Endodermal cell (in vitro differentiated cells): ENCODE results near the gene MRO. TPM values are rescaled to one million over a fixed set of nuclear protein-coding genes. Genes with fewer than 3 reads are reported as not detected.
A peak's percentile ranks its signal among the peaks of the same experiment; 100 is the strongest.

Source experiments
- DNase-seq: peaks from one replicate; pipeline ENCODE4 v3.0.0-alpha.2; 2017
- H3K27ac ChIP-seq: 2 replicates; pipeline ENCODE4 v1.5.1; 2013; ENCODE audit warnings: mild to moderate bottlenecking, low read depth, low read length, moderate library complexity
- H3K27me3 ChIP-seq: 2 replicates; pipeline ENCODE4 v1.6.1; 2013; ENCODE audit warnings: mild to moderate bottlenecking, low read length, moderate library complexity; ENCODE audit not compliant: insufficient read depth, control insufficient read depth, poor library complexity, severe bottlenecking
- H3K36me3 ChIP-seq: 2 replicates; pipeline ENCODE4 v1.7.0; 2013; ENCODE audit warnings: mild to moderate bottlenecking, low read length, moderate library complexity; ENCODE audit not compliant: control insufficient read depth, insufficient read depth
- H3K4me1 ChIP-seq: one replicate; pipeline ENCODE4 v1.7.0; 2013; ENCODE audit warnings: low read length; ENCODE audit not compliant: control insufficient read depth, insufficient read depth
- H3K4me3 ChIP-seq: 2 replicates; pipeline ENCODE4 v1.5.1; 2013; ENCODE audit warnings: mild to moderate bottlenecking, low read length, moderate library complexity
- H3K9ac ChIP-seq: 2 replicates; pipeline ENCODE4 v1.6.1; 2013; ENCODE audit warnings: mild to moderate bottlenecking, low read length, moderate library complexity; ENCODE audit not compliant: poor library complexity, severe bottlenecking; ENCODE audit errors: extremely low read depth
- H3K9me3 ChIP-seq: 2 replicates; pipeline ENCODE4 v1.6.1; 2013; ENCODE audit warnings: mild to moderate bottlenecking, low read length, moderate library complexity; ENCODE audit not compliant: control insufficient read depth
- H3K27ac Mint-ChIP-seq: 2 replicates; pipeline ENCODE4 v1.8.0; 2020; ENCODE audit warnings: mixed read lengths
- H3K27me3 Mint-ChIP-seq: 2 replicates; pipeline ENCODE4 v1.8.0; 2021; ENCODE audit warnings: mild to moderate bottlenecking, mixed read lengths; ENCODE audit not compliant: insufficient read depth
- H3K36me3 Mint-ChIP-seq: 2 replicates; pipeline ENCODE4 v1.8.0; 2020; ENCODE audit warnings: low read depth, mixed read lengths
- H3K4me1 Mint-ChIP-seq: 2 replicates; pipeline ENCODE4 v1.8.0; 2020; ENCODE audit warnings: mixed read lengths
- H3K4me3 Mint-ChIP-seq: 2 replicates; pipeline ENCODE4 v1.8.0; 2020; ENCODE audit warnings: mild to moderate bottlenecking, moderate library complexity, mixed read lengths
- H3K9me3 Mint-ChIP-seq: 2 replicates; pipeline ENCODE4 v1.8.0; 2020; ENCODE audit warnings: mild to moderate bottlenecking, mixed read lengths
- WGBS, 2 experiments: methylation state at CpG; one replicate each; pipeline versions ENCODE4 v1.1.5 to v1.1.7; 2013; ENCODE audit warnings: missing lambda C conversion rate in 2 of 2, mixed read lengths in 1 of 2; ENCODE audit not compliant: insufficient coverage in 1 of 2, insufficient read length in 1 of 2; 5-methylcytosine and 5-hydroxymethylcytosine counted together
- long read RNA-seq, 4 experiments: library from polyadenylated mRNA in 2 of 4; library from RNA in 1 of 4; library from capped mRNA in 1 of 4; stranded (forward) in 3 of 4; unstranded in 1 of 4; transcript quantifications; one replicate each; pipeline ENCODE4 v2.0.0, GENCODE V29; 2020 to 2021; ENCODE audit warnings: inconsistent platforms in 1 of 4
- polyA plus RNA-seq, 2 experiments: library from polyadenylated mRNA; stranded (reverse); fragments of 50-300 nt; gene quantifications; one replicate each; pipeline ENCODE4 v1.2.3, GENCODE V29; 2013
- total RNA-seq, 2 donors: library from RNA; stranded (reverse); fragmentation: NEBNext Ultra II Directional in 1 of 2; extraction: Animal tissue kit (Norgen Biotek cat#: 25700) in 1 of 2; gene quantifications; 2 replicates in 1 of 2; 3 replicates in 1 of 2; pipeline ENCODE4 v1.2.1, GENCODE V29; 2021
- TF ChIP-seq, protein P1 (sequence below): fragments of 200-600 bp; sonication (generic); conservative IDR thresholded peaks from 2 replicates; pipeline ENCODE4 v1.5.0; 2021; ENCODE audit warnings: antibody characterized with exemption, mild to moderate bottlenecking

The MRO gene
- under 1 TPM; 0.35 to 0.55 TPM for total RNA-seq
- 0.11 TPM for polyA plus RNA-seq (2013, experiment 1 of 2)
- not detected for polyA plus RNA-seq (2013, experiment 2 of 2)
- long read RNA-seq, experiment 1 = 0 reads
- long read RNA-seq, experiment 2 = 0 reads
- long read RNA-seq, experiment 3, partial matches to known transcripts = 0 of 1 reads
- long read RNA-seq, experiment 3, other reads (novel, unspliced or antisense) = 0 of 1 reads
- long read RNA-seq, experiment 4 = 0 reads

DNA sequence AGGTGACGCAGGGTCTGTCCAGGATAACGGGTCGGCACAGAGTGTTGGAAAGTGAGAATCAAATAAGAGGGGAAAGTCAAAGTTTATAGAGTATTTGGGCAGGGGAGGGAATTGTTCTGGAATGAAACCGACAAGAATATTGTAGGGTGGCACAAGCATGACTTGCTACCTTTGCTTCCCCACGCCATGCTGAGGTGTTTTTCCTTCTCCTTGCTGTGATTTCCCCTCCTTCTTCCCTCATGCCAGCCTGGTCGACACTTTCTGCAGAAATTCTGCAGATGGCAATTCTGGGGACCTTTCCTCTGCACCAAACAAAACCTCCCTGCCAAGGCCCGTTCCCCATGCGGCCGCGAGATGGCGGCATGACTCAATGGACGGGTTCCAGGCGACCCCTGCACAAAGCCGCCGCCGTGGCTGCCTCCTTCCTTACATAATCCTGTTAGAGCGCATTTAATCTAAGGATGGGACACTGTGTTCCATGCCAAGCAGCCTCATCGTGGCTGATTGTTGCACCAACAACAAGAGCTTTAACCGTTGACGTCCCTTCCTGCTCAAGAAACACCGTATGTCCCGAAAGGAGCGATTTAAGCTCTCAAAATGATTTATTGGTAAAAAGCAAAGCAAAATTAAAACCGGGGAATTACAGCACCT, at the start of gene MRO:
Gene MRO, minus strand, starts transcription at position 289 of the 651 bp plus-strand sequence. CDS start 10,616 bp downstream, outside the sequence.
- H3K9me3 Mint-ChIP-seq = no peaks in the 10 kb centered on the region
- Histone ChIP-seq H3K27ac (no peak within 1 kb of the TSS), H3K27me3 (no peaks in the 10 kb centered on the region), H3K9me3 (no peaks in the 10 kb centered on the region), H3K9ac (no peak within 1 kb of the TSS), H3K4me3 (peak within 1 kb of the TSS; percentile 68), H3K36me3 (no peaks in the 10 kb centered on the region), H3K4me1 (peaks cover 3% of the 10 kb centered on the region)
- no peak within 1 kb of the TSS for H3K27ac Mint-ChIP-seq
- H3K4me1 Mint-ChIP-seq = peaks cover 17% of the 10 kb centered on the region
- 7 to 8% methylated on average over 19 to 24 of the region's 24 CpGs for WGBS, 2 experiments
- no peaks in the 10 kb centered on the region for H3K36me3 Mint-ChIP-seq
- DNase-seq = peak; percentile 94
- TF ChIP-seq, protein P1, sequence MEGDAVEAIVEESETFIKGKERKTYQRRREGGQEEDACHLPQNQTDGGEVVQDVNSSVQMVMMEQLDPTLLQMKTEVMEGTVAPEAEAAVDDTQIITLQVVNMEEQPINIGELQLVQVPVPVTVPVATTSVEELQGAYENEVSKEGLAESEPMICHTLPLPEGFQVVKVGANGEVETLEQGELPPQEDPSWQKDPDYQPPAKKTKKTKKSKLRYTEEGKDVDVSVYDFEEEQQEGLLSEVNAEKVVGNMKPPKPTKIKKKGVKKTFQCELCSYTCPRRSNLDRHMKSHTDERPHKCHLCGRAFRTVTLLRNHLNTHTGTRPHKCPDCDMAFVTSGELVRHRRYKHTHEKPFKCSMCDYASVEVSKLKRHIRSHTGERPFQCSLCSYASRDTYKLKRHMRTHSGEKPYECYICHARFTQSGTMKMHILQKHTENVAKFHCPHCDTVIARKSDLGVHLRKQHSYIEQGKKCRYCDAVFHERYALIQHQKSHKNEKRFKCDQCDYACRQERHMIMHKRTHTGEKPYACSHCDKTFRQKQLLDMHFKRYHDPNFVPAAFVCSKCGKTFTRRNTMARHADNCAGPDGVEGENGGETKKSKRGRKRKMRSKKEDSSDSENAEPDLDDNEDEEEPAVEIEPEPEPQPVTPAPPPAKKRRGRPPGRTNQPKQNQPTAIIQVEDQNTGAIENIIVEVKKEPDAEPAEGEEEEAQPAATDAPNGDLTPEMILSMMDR = peak; percentile 95
- H3K27me3 Mint-ChIP-seq = no peaks in the 10 kb centered on the region
- H3K4me3 Mint-ChIP-seq = no peak within 1 kb of the TSS

DNA sequence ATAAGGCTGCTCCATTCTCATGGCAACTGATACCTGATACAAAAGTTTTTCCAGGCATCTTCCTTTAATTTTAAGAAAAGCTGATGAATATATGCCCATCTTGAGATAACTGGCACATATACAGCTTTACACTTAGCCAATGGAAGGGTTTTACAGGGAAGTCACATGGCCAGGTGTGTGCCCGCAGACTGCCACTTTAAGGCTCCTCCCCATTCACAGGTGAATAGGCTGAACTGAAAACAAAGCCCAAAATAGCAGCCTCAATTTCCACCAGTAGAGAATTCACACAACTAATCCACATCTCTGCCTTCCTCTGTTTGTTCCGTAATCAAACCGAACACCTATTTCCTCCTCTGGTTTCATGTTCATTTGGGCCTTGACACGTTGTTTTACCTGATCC, 49.3 kb upstream of the MRO start:
- no peak overlapping the region for H3K4me3 Mint-ChIP-seq
- H3K9me3 Mint-ChIP-seq = no peaks in the 10 kb centered on the region
- H3K27me3 Mint-ChIP-seq = no peaks in the 10 kb centered on the region
- Histone ChIP-seq H3K36me3 (no peaks in the 10 kb centered on the region), H3K4me3 (no peak overlapping the region), H3K9me3 (no peaks in the 10 kb centered on the region), H3K27me3 (no peaks in the 10 kb centered on the region), H3K4me1 (no peaks in the 10 kb centered on the region), H3K9ac (no peak overlapping the region), H3K27ac (no peak overlapping the region)
- TF ChIP-seq, protein P1 = no peak
- H3K36me3 Mint-ChIP-seq = no peaks in the 10 kb centered on the region
- H3K4me1 Mint-ChIP-seq = peaks cover 3% of the 10 kb centered on the region
- WGBS, 2 experiments = 89 to 93% methylated on average over 4 of the region's 4 CpGs
- H3K27ac Mint-ChIP-seq = no peak overlapping the region
- DNase-seq = no peak

DNA sequence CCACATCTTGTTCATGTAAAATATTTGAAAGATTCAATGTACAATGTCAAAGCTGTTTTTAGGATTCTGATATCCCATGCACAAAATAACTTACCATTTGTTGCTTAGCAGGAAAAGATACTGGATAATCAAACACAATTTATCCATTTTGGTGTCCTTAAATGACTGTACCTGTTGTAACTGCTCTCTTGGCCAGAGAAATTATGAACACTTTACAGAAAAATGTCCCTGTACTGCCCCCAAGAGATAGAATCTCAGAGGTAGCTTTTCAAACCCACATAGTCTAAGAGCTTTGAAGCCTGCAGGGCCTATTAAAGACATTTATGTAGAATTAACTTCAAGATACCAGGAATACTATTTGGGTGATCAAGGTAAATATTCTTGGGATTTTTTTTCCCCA, 46.9 kb upstream of the MRO start:
- no peaks in the 10 kb centered on the region for H3K36me3 ChIP-seq
- Mint-ChIP-seq H3K4me3 (no peak overlapping the region), H3K27ac (no peak overlapping the region)

More for the DNA sequence above, 46.9 kb upstream of the MRO start:
- Mint-ChIP-seq H3K27me3 (no peaks in the 10 kb centered on the region), H3K9me3 (no peaks in the 10 kb centered on the region), H3K36me3 (no peaks in the 10 kb centered on the region), H3K4me1 (peaks cover 3% of the 10 kb centered on the region)
- no peak overlapping the region for H3K27ac ChIP-seq
- DNase-seq = no peak
- H3K9ac ChIP-seq = no peak overlapping the region
- TF ChIP-seq, protein P1 = no peak
- no peaks in the 10 kb centered on the region for H3K27me3 ChIP-seq
- no peaks in the 10 kb centered on the region for H3K9me3 ChIP-seq
- H3K4me3 ChIP-seq = no peak overlapping the region
- no peaks in the 10 kb centered on the region for H3K4me1 ChIP-seq
